Common myeloid progenitor, CD34-positive (primary cell): Measurements from ENCODE around the gene SCARB1.
A peak's percentile ranks its signal among the peaks of the same experiment; 100 is the strongest.

Source experiments
- CTCF ChIA-PET: fragments of 350-600 bp; sonication (Branson Sonifier 250); formaldehyde crosslinking; loops from one replicate; lab custom pipeline; 2021; ENCODE audit warnings: antibody characterized with exemption; lab: Charles Lee
- POLR2A ChIA-PET: fragments of 350-600 bp; sonication (Branson Sonifier 250); formaldehyde crosslinking; loops from one replicate; lab custom pipeline; 2021; ENCODE audit warnings: antibody characterized with exemption; lab: Charles Lee
- DNase-seq, 3 donors: peaks; one replicate each; pipeline versions ENCODE4 v3.0.0 to v3.0.0-alpha.2; 2013
- H3K27ac ChIP-seq, 2 experiments: 1 replicate in 1 of 2; 2 replicates in 1 of 2; pipeline ENCODE4 v1.7.0; 2013; ENCODE audit warnings: inconsistent platforms in 2 of 2, low read length in 2 of 2, mild to moderate bottlenecking in 2 of 2, low read depth in 1 of 2, moderate library complexity in 1 of 2; ENCODE audit not compliant: severe bottlenecking in 2 of 2, insufficient read depth in 1 of 2, poor library complexity in 1 of 2
- H3K27me3 ChIP-seq, 5 experiments: replicated peaks in 2 of 5; 1 replicate in 3 of 5; 2 replicates in 2 of 5; pipeline versions ENCODE4 v1.6.1 to v1.7.0; 2013; ENCODE audit warnings: low read length in 4 of 5, mild to moderate bottlenecking in 2 of 5, moderate library complexity in 2 of 5, inconsistent platforms in 1 of 5; ENCODE audit not compliant: insufficient read depth in 5 of 5, control insufficient read depth in 4 of 5
- H3K36me3 ChIP-seq, 4 experiments: 1 replicate in 2 of 4; 2 replicates in 2 of 4; pipeline versions ENCODE4 v1.6.1 to v1.7.0; 2013; ENCODE audit warnings: low read length in 3 of 4, control low read depth in 1 of 4, mild to moderate bottlenecking in 1 of 4; ENCODE audit not compliant: control insufficient read depth in 4 of 4, insufficient read depth in 4 of 4
- H3K4me1 ChIP-seq, 4 experiments: 1 replicate in 3 of 4; 2 replicates in 1 of 4; pipeline versions ENCODE4 v1.6.1 to v1.7.1; 2013; ENCODE audit warnings: low read length in 3 of 4, mild to moderate bottlenecking in 3 of 4, control low read depth in 1 of 4, inconsistent platforms in 1 of 4, moderate library complexity in 1 of 4; ENCODE audit not compliant: control insufficient read depth in 4 of 4, insufficient read depth in 4 of 4; ENCODE audit errors: control extremely low read depth in 1 of 4
- H3K4me3 ChIP-seq, 7 experiments: 1 replicate in 4 of 7; 2 replicates in 3 of 7; pipeline versions ENCODE4 v1.5.1 to v1.7.0; 2013; ENCODE audit warnings: mild to moderate bottlenecking in 7 of 7, low read length in 6 of 7, moderate library complexity in 6 of 7, inconsistent platforms in 2 of 7, low read depth in 2 of 7, control low read depth in 1 of 7; ENCODE audit not compliant: insufficient read depth in 4 of 7, control insufficient read depth in 1 of 7; ENCODE audit errors: extremely low read depth in 1 of 7
- H3K9me3 ChIP-seq, 5 experiments: 1 replicate in 4 of 5; 2 replicates in 1 of 5; pipeline versions ENCODE4 v1.6.1 to v1.7.1; 2013; ENCODE audit warnings: low read length in 4 of 5, mild to moderate bottlenecking in 2 of 5, inconsistent platforms in 1 of 5, low read depth in 1 of 5, moderate library complexity in 1 of 5; ENCODE audit not compliant: control insufficient read depth in 4 of 5, insufficient read depth in 2 of 5; ENCODE audit errors: control extremely low read depth in 1 of 5
- WGBS: methylation state at CpG from one replicate; pipeline ENCODE4 v1.1.5; 2013; ENCODE audit not compliant: insufficient coverage; 5-methylcytosine and 5-hydroxymethylcytosine counted together

SCARB1 gene

GRCh38 chr12:124767066-124767821 is 96.4 kb downstream of the SCARB1 start:
- Histone ChIP-seq H3K36me3 (no peaks in the 10 kb centered on the region), H3K9me3 (peaks cover 0 to 13% (median 8%) of the 10 kb centered on the region in 5 experiments), H3K27ac (no peak overlapping the region), H3K4me3 (no peak overlapping the region), H3K27me3 (peaks cover 0 to under 1% (median 0%) of the 10 kb centered on the region in 5 experiments), H3K4me1 (peaks cover 0 to 13% (median 4%) of the 10 kb centered on the region in 4 experiments)
- POLR2A ChIA-PET = no interaction called here
- DNase-seq = peak; percentile 73 to 87 (median 86)
- 29% methylated on average over 14 of the region's 21 CpGs for WGBS
- CTCF ChIA-PET = interaction anchor here (0.9 to 7.5 kb wide), 16 partner anchors 11 to 705 kb away, joined by 3 to 37 read pairs (median 4); no protein-coding TSS in a partner anchor

GRCh38 chr12:124766727-124767065 is 97.0 kb downstream of the SCARB1 start:
- CTCF ChIA-PET = interaction anchor here (0.7 to 7.5 kb wide), 17 partner anchors 11 to 704 kb away, joined by 3 to 37 read pairs (median 4); no protein-coding TSS in a partner anchor
- Histone ChIP-seq H3K27me3 (no peaks in the 10 kb centered on the region), H3K4me1 (peaks cover 0 to 12% (median 5%) of the 10 kb centered on the region in 4 experiments), H3K4me3 (no peak overlapping the region), H3K36me3 (no peaks in the 10 kb centered on the region), H3K9me3 (peaks cover 0 to 13% (median 8%) of the 10 kb centered on the region in 5 experiments), H3K27ac (no peak overlapping the region)
- POLR2A ChIA-PET = no interaction called here
- no peak for DNase-seq

GRCh38 chr12:124765581-124766489 is 97.8 kb downstream of the SCARB1 start:
- Histone ChIP-seq H3K27ac (no peak overlapping the region), H3K4me1 (peaks cover 0 to 9% (median 4%) of the 10 kb centered on the region in 4 experiments), H3K27me3 (no peaks in the 10 kb centered on the region), H3K4me3 (no peak overlapping the region), H3K9me3 (peaks cover 0 to 13% (median 8%) of the 10 kb centered on the region in 5 experiments), H3K36me3 (no peaks in the 10 kb centered on the region)
- no peak for DNase-seq
- POLR2A ChIA-PET = no interaction called here
- 98% methylated on average over 6 of the region's 9 CpGs for WGBS
- CTCF ChIA-PET = interaction anchor here (0.7 to 7.5 kb wide), 28 partner anchors 10 to 712 kb away, joined by 3 to 37 read pairs (median 4); no protein-coding TSS in a partner anchor

GRCh38 chr12:124764870-124765580 is 98.6 kb downstream of the SCARB1 start:
- no peak overlapping the region for H3K27ac ChIP-seq
- 100% methylated on average over 2 of the region's 2 CpGs for WGBS
- CTCF ChIA-PET = interaction anchor here (0.8 to 7.5 kb wide), 26 partner anchors 9 to 711 kb away, joined by 3 to 37 read pairs (median 4); no protein-coding TSS in a partner anchor

GRCh38 chr12:124764451-124764850 is 99.2 kb downstream of the SCARB1 start:
- Histone ChIP-seq H3K4me3 (no peak overlapping the region), H3K27ac (no peak overlapping the region), H3K36me3 (no peaks in the 10 kb centered on the region), H3K9me3 (peaks cover 0 to 13% (median 8%) of the 10 kb centered on the region in 5 experiments), H3K27me3 (no peaks in the 10 kb centered on the region), H3K4me1 (peaks cover 0 to 22% (median 15%) of the 10 kb centered on the region in 4 experiments)
- ChIA-PET POLR2A (no interaction called here), CTCF (interaction anchor here (0.8 to 7.5 kb wide), 15 partner anchors 9 to 711 kb away, joined by 3 to 37 read pairs (median 7); no protein-coding TSS in a partner anchor)
- peak; percentile 57 to 75 (median 70) for DNase-seq
- 93% methylated on average over 2 of the region's 3 CpGs for WGBS

More at GRCh38 chr12:124764870-124765580, 98.6 kb downstream of the SCARB1 start:
- Histone ChIP-seq H3K4me1 (peaks cover 0 to 16% (median 11%) of the 10 kb centered on the region in 4 experiments), H3K36me3 (no peaks in the 10 kb centered on the region), H3K9me3 (peaks cover 0 to 13% (median 8%) of the 10 kb centered on the region in 5 experiments), H3K27me3 (no peaks in the 10 kb centered on the region), H3K4me3 (no peak overlapping the region)
- DNase-seq = no peak
- POLR2A ChIA-PET = no interaction called here

- peaks cover 0 to 28% (median 20%) of the 10 kb centered on the region in 4 experiments for H3K4me1 ChIP-seq
- H3K9me3 ChIP-seq = peaks cover 0 to 13% (median 8%) of the 10 kb centered on the region in 5 experiments
- CTCF ChIA-PET = interaction anchor here (1.2 to 7.5 kb wide), 7 partner anchors 13 to 336 kb away, joined by 3 to 37 read pairs (median 7); no protein-coding TSS in a partner anchor
- peak in 2 of 3 donors; percentile 59 to 61 for DNase-seq
- no peaks in the 10 kb centered on the region for H3K27me3 ChIP-seq
- H3K36me3 ChIP-seq = no peaks in the 10 kb centered on the region
- H3K4me3 ChIP-seq = no peak overlapping the region
- POLR2A ChIA-PET = no interaction called here
- no peak overlapping the region for H3K27ac ChIP-seq
- 17% methylated on average over 1 of the region's 5 CpGs for WGBS
Observed at GRCh38 chr12:124763594-124763979, 100.1 kb downstream of the SCARB1 start.
